Neural cell (in vitro differentiated cells): Measurements from ENCODE around the gene ICE2. TPM values are rescaled to one million over a fixed set of nuclear protein-coding genes. Genes with fewer than 3 reads are reported as not detected.

Experiments
- H2AFZ ChIP-seq: fragments of 200-600, 300-800 bp; sonication (generic), shearing (Covaris generic); 2 replicates; pipeline ENCODE4 v1.6.0; 2014; ENCODE audit warnings: low read depth, mild to moderate bottlenecking, antibody characterized with exemption, low read length, moderate library complexity
- H3F3A ChIP-seq: fragments of 200-600 bp; shearing (Covaris generic); 2 replicates; pipeline ENCODE4 v1.6.1; 2016; ENCODE audit warnings: mild to moderate bottlenecking, moderate library complexity, mixed read lengths, antibody characterized with exemption, low read length; ENCODE audit not compliant: insufficient read depth, poor library complexity, severe bottlenecking
- H3K27ac ChIP-seq: fragments of 200-600, 300-800 bp; sonication (generic), shearing (Covaris generic); 2 replicates; pipeline ENCODE4 v1.5.1; 2014; ENCODE audit warnings: mild to moderate bottlenecking, low read length, moderate library complexity
- H3K27me3 ChIP-seq: fragments of 300-800, 200-600 bp; sonication (generic), shearing (Covaris generic); 2 replicates; pipeline ENCODE4 v1.6.0; 2014; ENCODE audit warnings: mild to moderate bottlenecking, low read depth, low read length, moderate library complexity; ENCODE audit not compliant: insufficient read depth
- H3K36me3 ChIP-seq: fragments of 300-800, 200-600 bp; sonication (generic), shearing (Covaris generic); 2 replicates; pipeline ENCODE4 v1.5.1; 2014; ENCODE audit warnings: mild to moderate bottlenecking, antibody characterized with exemption, low read length, moderate library complexity; ENCODE audit not compliant: insufficient read depth
- H3K4me2 ChIP-seq: fragments of 300-800, 200-600 bp; sonication (generic), shearing (Covaris generic); 2 replicates; pipeline ENCODE4 v1.6.0; 2014; ENCODE audit warnings: mild to moderate bottlenecking, low read length
- H3K4me3 ChIP-seq: fragments of 300-800, 200-600 bp; sonication (generic), shearing (Covaris generic); 2 replicates; pipeline ENCODE4 v1.5.1; 2014; ENCODE audit warnings: mild to moderate bottlenecking, low read length, moderate library complexity
- H3K79me2 ChIP-seq: fragments of 200-600 bp; shearing (Covaris generic); replicated peaks from 2 replicates; pipeline ENCODE4 v1.6.0; 2014; ENCODE audit warnings: mild to moderate bottlenecking, low read length, moderate library complexity; ENCODE audit not compliant: insufficient read depth
- H3K9ac ChIP-seq: fragments of 300-800, 200-600 bp; sonication (generic), shearing (Covaris generic); 2 replicates; pipeline ENCODE4 v1.6.1; 2016; ENCODE audit warnings: mild to moderate bottlenecking, low read length, mixed read lengths
- H3K9me2 ChIP-seq: fragments of 200-600 bp; shearing (Covaris generic); 2 replicates; pipeline ENCODE4 v1.6.1; 2016; ENCODE audit warnings: mild to moderate bottlenecking, low read length, mixed read lengths; ENCODE audit not compliant: insufficient read depth
- H3K9me3 ChIP-seq: fragments of 200-600, 300-800 bp; sonication (generic), shearing (Covaris generic); 2 replicates; pipeline ENCODE4 v1.6.1; 2016; ENCODE audit warnings: mild to moderate bottlenecking, mixed run types, low read length, moderate library complexity, mixed read lengths
- H4K20me1 ChIP-seq: fragments of 200-600 bp; shearing (Covaris generic); 2 replicates; pipeline ENCODE4 v1.6.1; 2016; ENCODE audit warnings: mild to moderate bottlenecking, mixed run types; ENCODE audit not compliant: insufficient read depth
- CTCF ChIP-seq: fragments of 450-650 bp; IDR thresholded peaks from 2 replicates; pipeline ENCODE4 v1.5.1; 2014; ENCODE audit warnings: antibody characterized with exemption, mild to moderate bottlenecking, moderate library complexity; ENCODE audit not compliant: poor library complexity, severe bottlenecking
- EP300 ChIP-seq: fragments of 450-650 bp; conservative IDR thresholded peaks from 2 replicates; pipeline ENCODE4 v1.6.1; 2014; ENCODE audit warnings: antibody characterized with exemption, mild to moderate bottlenecking, moderate library complexity; ENCODE audit not compliant: poor library complexity, severe bottlenecking
- EZH2 ChIP-seq: fragments of 200-600, 300-800 bp; shearing (Covaris generic), sonication (generic); IDR thresholded peaks from 2 replicates; pipeline ENCODE4 v1.6.1; 2014; ENCODE audit warnings: antibody characterized with exemption, low read length, borderline replicate concordance, mild to moderate bottlenecking; ENCODE audit not compliant: insufficient read depth, poor library complexity, severe bottlenecking
- MXI1 ChIP-seq: fragments of 450-650 bp; conservative IDR thresholded peaks from 2 replicates; pipeline ENCODE4 v1.6.1; 2014; ENCODE audit warnings: antibody characterized with exemption, mild to moderate bottlenecking; ENCODE audit not compliant: poor library complexity, severe bottlenecking
- POLR2AphosphoS5 ChIP-seq: IDR thresholded peaks from 2 replicates; pipeline ENCODE4 v1.6.1; 2012
- RAD21 ChIP-seq: fragments of 450-650 bp; conservative IDR thresholded peaks from 2 replicates; pipeline ENCODE4 v1.6.1; 2014; ENCODE audit warnings: antibody characterized with exemption, mild to moderate bottlenecking, moderate library complexity
- REST ChIP-seq: IDR thresholded peaks from 2 replicates; pipeline ENCODE4 v1.6.1; 2012; ENCODE audit warnings: borderline replicate concordance
- SMC3 ChIP-seq: fragments of 450-650 bp; conservative IDR thresholded peaks from 2 replicates; pipeline ENCODE4 v1.6.1; 2014; ENCODE audit warnings: antibody characterized with exemption, mild to moderate bottlenecking, moderate library complexity; ENCODE audit not compliant: poor library complexity
- TAF1 ChIP-seq: IDR thresholded peaks from 2 replicates; pipeline ENCODE4 v1.6.1; 2012; ENCODE audit warnings: low read depth
- polyA plus RNA-seq: library from polyadenylated mRNA; depleted of rRNA; stranded (reverse); fragments of >200 nt; gene quantifications from 2 replicates; pipeline ENCODE4 v1.2.3, GENCODE V29; 2014

Gene ICE2
- polyA plus RNA-seq, 1 donor from 2014 or later: 34.0 TPM

GRCh38 chr15:60519218-60519617 is 40.3 kb upstream of the ICE2 start:
- H3K27ac ChIP-seq: no peak overlapping the region
- TF ChIP-seq EZH2 (no peak), MXI1 (no peak), SMC3 (no peak), RAD21 (no peak), EP300 (no peak), CTCF (no peak), TAF1 (no peak), REST (no peak), POLR2AphosphoS5 (no peak)
- no peaks in the 10 kb centered on the region for H3K36me3 ChIP-seq
- no peaks in the 10 kb centered on the region for H4K20me1 ChIP-seq
- H3K4me2 ChIP-seq: no peak overlapping the region
- H3K4me3 ChIP-seq: no peak overlapping the region
- no peaks in the 10 kb centered on the region for H3K79me2 ChIP-seq
- no peaks in the 10 kb centered on the region for H3K27me3 ChIP-seq
- H2AFZ ChIP-seq: no peak overlapping the region
- H3K9ac ChIP-seq: no peak overlapping the region
- H3K9me3 ChIP-seq: no peaks in the 10 kb centered on the region
- no peaks in the 10 kb centered on the region for H3F3A ChIP-seq
- no peaks in the 10 kb centered on the region for H3K9me2 ChIP-seq

- Histone ChIP-seq H3F3A (no peaks in the 10 kb centered on the region), H3K9me3 (no peaks in the 10 kb centered on the region), H3K4me2 (no peak overlapping the region), H3K4me3 (no peak overlapping the region), H3K9ac (no peak overlapping the region), H3K27me3 (no peaks in the 10 kb centered on the region), H3K27ac (no peak overlapping the region), H3K79me2 (no peaks in the 10 kb centered on the region), H2AFZ (no peak overlapping the region), H4K20me1 (no peaks in the 10 kb centered on the region), H3K9me2 (no peaks in the 10 kb centered on the region), H3K36me3 (no peaks in the 10 kb centered on the region)
- no peak for TF ChIP-seq POLR2AphosphoS5
- no peak for TF ChIP-seq CTCF
Observed at GRCh38 chr15:60518511-60518910, 39.6 kb upstream of the ICE2 start.
